ENCODE measurements around the gene IRX6. TPM values are rescaled to one million over a fixed set of nuclear protein-coding genes. Genes with fewer than 3 reads are reported as not detected.

Gene IRX6
- total RNA-seq, 1 experiment from 2014 or later: 0.22 TPM

DNA sequence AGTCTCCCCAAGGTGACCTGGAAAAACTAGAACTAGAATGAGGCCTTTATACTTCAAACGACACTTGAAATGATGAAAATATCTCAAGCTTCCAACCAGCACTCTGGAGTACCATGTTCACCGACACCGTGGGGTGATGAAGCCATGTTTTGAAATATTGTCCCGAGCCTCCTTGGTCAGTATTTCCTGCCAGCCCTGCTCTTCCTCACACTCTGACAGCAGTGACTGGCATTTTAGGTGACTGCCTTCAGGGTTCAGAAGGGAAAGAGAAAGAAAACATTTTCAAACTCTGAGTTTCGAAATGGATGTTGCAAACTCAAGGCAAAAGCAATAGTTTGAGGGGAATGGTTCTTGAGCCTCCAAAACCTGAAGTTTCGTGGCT, 39.3 kb upstream of the IRX6 start:
- Mint-ChIP-seq H3K9me3 (peaks cover 22% of the 10 kb centered on the region), H3K27me3 (ENCODE audit: low read depth) (peaks cover 4% of the 10 kb centered on the region; the same call in 1 of the 2 replicates), H3K4me3 (no peak overlapping the region), H3K4me1 (peaks cover 11% of the 10 kb centered on the region), H3K27ac (no peak overlapping the region), H3K36me3 (peaks cover 12% of the 10 kb centered on the region)
- ChIA-PET CTCF (no interaction called here), POLR2A (no interaction called here)
- ATAC-seq (no peak), DNase-seq (ENCODE audit: low spot score) (no peak)
- TF ChIP-seq FOXJ3 (CRISPR knock-in tag; IDR thresholded peaks at IDR 0.05; ENCODE audit: borderline replicate concordance) (no peak), SP1 (CRISPR knock-in tag; conservative IDR thresholded peaks at IDR 0.05) (no peak), OVOL2 (CRISPR knock-in tag; IDR thresholded peaks at IDR 0.05; ENCODE audit: borderline replicate concordance) (no peak), NR2C2 (CRISPR knock-in tag; IDR thresholded peaks at IDR 0.05) (no peak), ZNF671 (CRISPR knock-in tag; IDR thresholded peaks at IDR 0.05) (no peak), ZNF423 (CRISPR knock-in tag; IDR thresholded peaks at IDR 0.05) (no peak), GRHL2 (CRISPR knock-in tag; IDR thresholded peaks at IDR 0.05; ENCODE audit: insufficient replicate concordance, severe bottlenecking) (no peak)
- TF ChIP-seq, protein P1, sequence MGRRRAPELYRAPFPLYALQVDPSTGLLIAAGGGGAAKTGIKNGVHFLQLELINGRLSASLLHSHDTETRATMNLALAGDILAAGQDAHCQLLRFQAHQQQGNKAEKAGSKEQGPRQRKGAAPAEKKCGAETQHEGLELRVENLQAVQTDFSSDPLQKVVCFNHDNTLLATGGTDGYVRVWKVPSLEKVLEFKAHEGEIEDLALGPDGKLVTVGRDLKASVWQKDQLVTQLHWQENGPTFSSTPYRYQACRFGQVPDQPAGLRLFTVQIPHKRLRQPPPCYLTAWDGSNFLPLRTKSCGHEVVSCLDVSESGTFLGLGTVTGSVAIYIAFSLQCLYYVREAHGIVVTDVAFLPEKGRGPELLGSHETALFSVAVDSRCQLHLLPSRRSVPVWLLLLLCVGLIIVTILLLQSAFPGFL (CRISPR knock-in tag; IDR thresholded peaks at IDR 0.05; ENCODE audit: borderline replicate concordance): no peak
- TF ChIP-seq, protein P2, sequence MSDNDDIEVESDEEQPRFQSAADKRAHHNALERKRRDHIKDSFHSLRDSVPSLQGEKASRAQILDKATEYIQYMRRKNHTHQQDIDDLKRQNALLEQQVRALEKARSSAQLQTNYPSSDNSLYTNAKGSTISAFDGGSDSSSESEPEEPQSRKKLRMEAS (CRISPR knock-in tag; IDR thresholded peaks at IDR 0.05): no peak
- TF ChIP-seq, protein P3, sequence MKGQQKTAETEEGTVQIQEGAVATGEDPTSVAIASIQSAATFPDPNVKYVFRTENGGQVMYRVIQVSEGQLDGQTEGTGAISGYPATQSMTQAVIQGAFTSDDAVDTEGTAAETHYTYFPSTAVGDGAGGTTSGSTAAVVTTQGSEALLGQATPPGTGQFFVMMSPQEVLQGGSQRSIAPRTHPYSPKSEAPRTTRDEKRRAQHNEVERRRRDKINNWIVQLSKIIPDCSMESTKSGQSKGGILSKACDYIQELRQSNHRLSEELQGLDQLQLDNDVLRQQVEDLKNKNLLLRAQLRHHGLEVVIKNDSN (CRISPR knock-in tag; IDR thresholded peaks at IDR 0.05): no peak
- TF ChIP-seq, protein P4, sequence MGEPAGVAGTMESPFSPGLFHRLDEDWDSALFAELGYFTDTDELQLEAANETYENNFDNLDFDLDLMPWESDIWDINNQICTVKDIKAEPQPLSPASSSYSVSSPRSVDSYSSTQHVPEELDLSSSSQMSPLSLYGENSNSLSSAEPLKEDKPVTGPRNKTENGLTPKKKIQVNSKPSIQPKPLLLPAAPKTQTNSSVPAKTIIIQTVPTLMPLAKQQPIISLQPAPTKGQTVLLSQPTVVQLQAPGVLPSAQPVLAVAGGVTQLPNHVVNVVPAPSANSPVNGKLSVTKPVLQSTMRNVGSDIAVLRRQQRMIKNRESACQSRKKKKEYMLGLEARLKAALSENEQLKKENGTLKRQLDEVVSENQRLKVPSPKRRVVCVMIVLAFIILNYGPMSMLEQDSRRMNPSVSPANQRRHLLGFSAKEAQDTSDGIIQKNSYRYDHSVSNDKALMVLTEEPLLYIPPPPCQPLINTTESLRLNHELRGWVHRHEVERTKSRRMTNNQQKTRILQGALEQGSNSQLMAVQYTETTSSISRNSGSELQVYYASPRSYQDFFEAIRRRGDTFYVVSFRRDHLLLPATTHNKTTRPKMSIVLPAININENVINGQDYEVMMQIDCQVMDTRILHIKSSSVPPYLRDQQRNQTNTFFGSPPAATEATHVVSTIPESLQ (CRISPR knock-in tag; IDR thresholded peaks at IDR 0.05): no peak
- TF ChIP-seq, protein P5, sequence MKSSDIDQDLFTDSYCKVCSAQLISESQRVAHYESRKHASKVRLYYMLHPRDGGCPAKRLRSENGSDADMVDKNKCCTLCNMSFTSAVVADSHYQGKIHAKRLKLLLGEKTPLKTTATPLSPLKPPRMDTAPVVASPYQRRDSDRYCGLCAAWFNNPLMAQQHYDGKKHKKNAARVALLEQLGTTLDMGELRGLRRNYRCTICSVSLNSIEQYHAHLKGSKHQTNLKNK (CRISPR knock-in tag; IDR thresholded peaks at IDR 0.05): no peak
- TF ChIP-seq, protein P6, sequence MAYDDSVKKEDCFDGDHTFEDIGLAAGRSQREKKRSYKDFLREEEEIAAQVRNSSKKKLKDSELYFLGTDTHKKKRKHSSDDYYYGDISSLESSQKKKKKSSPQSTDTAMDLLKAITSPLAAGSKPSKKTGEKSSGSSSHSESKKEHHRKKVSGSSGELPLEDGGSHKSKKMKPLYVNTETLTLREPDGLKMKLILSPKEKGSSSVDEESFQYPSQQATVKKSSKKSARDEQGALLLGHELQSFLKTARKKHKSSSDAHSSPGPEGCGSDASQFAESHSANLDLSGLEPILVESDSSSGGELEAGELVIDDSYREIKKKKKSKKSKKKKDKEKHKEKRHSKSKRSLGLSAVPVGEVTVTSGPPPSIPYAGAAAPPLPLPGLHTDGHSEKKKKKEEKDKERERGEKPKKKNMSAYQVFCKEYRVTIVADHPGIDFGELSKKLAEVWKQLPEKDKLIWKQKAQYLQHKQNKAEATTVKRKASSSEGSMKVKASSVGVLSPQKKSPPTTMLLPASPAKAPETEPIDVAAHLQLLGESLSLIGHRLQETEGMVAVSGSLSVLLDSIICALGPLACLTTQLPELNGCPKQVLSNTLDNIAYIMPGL (CRISPR knock-in tag; IDR thresholded peaks at IDR 0.05): no peak
- TF ChIP-seq, protein P7, sequence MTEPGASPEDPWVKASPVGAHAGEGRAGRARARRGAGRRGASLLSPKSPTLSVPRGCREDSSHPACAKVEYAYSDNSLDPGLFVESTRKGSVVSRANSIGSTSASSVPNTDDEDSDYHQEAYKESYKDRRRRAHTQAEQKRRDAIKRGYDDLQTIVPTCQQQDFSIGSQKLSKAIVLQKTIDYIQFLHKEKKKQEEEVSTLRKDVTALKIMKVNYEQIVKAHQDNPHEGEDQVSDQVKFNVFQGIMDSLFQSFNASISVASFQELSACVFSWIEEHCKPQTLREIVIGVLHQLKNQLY (CRISPR knock-in tag; IDR thresholded peaks at IDR 0.05): no peak

DNA sequence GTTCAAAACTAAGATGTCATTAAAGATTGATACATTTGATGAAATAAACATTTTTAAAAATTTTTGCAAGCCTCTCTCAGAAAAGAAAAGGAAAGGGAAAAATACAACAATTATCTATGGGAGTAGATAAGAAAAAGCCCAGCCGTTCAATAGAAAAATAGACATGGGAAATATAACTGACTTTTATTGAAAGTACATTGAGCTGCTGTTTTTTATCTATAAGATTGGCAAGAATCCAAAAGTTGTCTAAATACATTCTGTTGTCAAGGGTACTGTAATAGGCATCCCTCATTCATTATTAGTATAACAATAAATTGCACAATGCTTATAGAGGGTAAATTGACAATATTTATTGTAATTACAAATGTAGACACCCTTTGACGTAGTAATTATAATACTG, 38.4 kb upstream of the IRX6 start:
- H3K9me3 Mint-ChIP-seq: peaks cover 22% of the 10 kb centered on the region
- H3K4me3 Mint-ChIP-seq: no peak overlapping the region
- H3K36me3 Mint-ChIP-seq: peaks cover 12% of the 10 kb centered on the region
- DNase-seq (ENCODE audit: low spot score) (no peak), ATAC-seq (no peak)
- peaks cover 4% of the 10 kb centered on the region; the same call in 1 of the 2 replicates for H3K27me3 Mint-ChIP-seq (ENCODE audit: low read depth)
- peaks cover 11% of the 10 kb centered on the region for H3K4me1 Mint-ChIP-seq
- no peak overlapping the region for H3K27ac Mint-ChIP-seq
- POLR2A ChIA-PET: interaction anchor here (0.6 kb wide), 1 partner anchor 63 kb away, joined by 5 read pairs; no protein-coding TSS in a partner anchor
- CTCF ChIA-PET: no interaction called here
- TF ChIP-seq, protein P2 (CRISPR knock-in tag; IDR thresholded peaks at IDR 0.05): no peak
- TF ChIP-seq ZNF423 (CRISPR knock-in tag; IDR thresholded peaks at IDR 0.05) (no peak), FOXK1 (CRISPR knock-in tag; IDR thresholded peaks at IDR 0.05) (no peak), SMAD4 (CRISPR knock-in tag; IDR thresholded peaks at IDR 0.05) (no peak), RORB (CRISPR knock-in tag; IDR thresholded peaks at IDR 0.05) (no peak), PRRX2 (CRISPR knock-in tag; IDR thresholded peaks at IDR 0.05) (no peak), HMGA2 (CRISPR knock-in tag; IDR thresholded peaks at IDR 0.05) (no peak), ZNF121 (CRISPR knock-in tag; IDR thresholded peaks at IDR 0.05) (no peak), ETV6 (CRISPR knock-in tag; IDR thresholded peaks at IDR 0.05) (no peak), ZNF671 (CRISPR knock-in tag; IDR thresholded peaks at IDR 0.05) (no peak), JAZF1 (CRISPR knock-in tag; IDR thresholded peaks at IDR 0.05) (no peak), NFYB (CRISPR knock-in tag; conservative IDR thresholded peaks at IDR 0.05; ENCODE audit: low read depth) (no peak), CREM (CRISPR knock-in tag; IDR thresholded peaks at IDR 0.05) (no peak)
- TF ChIP-seq, protein P1 (CRISPR knock-in tag; IDR thresholded peaks at IDR 0.05; ENCODE audit: borderline replicate concordance): no peak
- TF ChIP-seq, protein P8, sequence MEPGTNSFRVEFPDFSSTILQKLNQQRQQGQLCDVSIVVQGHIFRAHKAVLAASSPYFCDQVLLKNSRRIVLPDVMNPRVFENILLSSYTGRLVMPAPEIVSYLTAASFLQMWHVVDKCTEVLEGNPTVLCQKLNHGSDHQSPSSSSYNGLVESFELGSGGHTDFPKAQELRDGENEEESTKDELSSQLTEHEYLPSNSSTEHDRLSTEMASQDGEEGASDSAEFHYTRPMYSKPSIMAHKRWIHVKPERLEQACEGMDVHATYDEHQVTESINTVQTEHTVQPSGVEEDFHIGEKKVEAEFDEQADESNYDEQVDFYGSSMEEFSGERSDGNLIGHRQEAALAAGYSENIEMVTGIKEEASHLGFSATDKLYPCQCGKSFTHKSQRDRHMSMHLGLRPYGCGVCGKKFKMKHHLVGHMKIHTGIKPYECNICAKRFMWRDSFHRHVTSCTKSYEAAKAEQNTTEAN (CRISPR knock-in tag; IDR thresholded peaks at IDR 0.05): no peak
- TF ChIP-seq, protein P9, sequence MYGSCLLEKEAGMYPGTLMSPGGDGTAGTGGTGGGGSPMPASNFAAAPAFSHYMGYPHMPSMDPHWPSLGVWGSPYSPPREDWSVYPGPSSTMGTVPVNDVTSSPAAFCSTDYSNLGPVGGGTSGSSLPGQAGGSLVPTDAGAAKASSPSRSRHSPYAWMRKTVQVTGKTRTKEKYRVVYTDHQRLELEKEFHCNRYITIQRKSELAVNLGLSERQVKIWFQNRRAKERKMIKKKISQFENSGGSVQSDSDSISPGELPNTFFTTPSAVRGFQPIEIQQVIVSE (CRISPR knock-in tag; IDR thresholded peaks at IDR 0.05; ENCODE audit: borderline replicate concordance): no peak

All from WTC11 (cell line).